ENCODE data around the gene OTOP2. TPM values are rescaled to one million over a fixed set of nuclear protein-coding genes. Genes with fewer than 3 reads are reported as not detected.

Gene OTOP2
- total RNA-seq, 6 experiments from 2014 or later, result not detected

DNA sequence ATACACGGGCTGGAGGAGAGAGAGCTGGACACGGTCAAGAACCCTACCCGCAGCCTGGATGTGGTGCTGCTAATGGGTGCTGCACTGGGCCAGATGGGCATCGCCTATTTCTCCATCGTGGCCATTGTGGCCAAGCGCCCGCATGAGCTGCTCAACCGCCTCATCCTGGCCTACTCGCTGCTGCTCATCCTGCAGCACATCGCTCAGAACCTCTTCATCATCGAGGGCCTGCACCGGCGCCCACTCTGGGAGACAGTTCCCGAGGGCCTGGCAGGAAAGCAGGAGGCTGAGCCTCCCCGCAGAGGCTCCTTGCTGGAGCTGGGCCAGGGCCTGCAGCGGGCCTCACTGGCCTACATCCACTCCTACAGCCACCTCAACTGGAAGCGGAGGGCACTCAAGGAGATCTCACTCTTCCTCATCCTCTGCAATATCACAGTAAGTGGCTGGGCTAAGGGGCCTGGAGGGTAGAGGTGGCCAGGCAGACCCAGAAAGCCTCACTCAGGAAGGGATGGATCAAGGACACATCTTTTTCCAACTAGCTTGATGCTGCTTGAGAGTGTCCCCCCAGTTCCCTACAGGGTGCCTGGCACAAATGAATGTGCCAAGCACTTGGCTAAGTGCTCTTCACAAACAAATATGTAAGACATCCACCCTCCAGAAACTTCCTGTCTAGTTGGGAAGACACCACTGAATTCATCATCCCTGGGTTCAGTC is 23.1 kb downstream of the OTOP2 start:
- H3K4me3 Mint-ChIP-seq, result no peak overlapping the region
- no peak for DNase-seq
- TF ChIP-seq, protein P1, sequence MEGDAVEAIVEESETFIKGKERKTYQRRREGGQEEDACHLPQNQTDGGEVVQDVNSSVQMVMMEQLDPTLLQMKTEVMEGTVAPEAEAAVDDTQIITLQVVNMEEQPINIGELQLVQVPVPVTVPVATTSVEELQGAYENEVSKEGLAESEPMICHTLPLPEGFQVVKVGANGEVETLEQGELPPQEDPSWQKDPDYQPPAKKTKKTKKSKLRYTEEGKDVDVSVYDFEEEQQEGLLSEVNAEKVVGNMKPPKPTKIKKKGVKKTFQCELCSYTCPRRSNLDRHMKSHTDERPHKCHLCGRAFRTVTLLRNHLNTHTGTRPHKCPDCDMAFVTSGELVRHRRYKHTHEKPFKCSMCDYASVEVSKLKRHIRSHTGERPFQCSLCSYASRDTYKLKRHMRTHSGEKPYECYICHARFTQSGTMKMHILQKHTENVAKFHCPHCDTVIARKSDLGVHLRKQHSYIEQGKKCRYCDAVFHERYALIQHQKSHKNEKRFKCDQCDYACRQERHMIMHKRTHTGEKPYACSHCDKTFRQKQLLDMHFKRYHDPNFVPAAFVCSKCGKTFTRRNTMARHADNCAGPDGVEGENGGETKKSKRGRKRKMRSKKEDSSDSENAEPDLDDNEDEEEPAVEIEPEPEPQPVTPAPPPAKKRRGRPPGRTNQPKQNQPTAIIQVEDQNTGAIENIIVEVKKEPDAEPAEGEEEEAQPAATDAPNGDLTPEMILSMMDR (IDR thresholded peaks at IDR 0.05), result no peak

DNA sequence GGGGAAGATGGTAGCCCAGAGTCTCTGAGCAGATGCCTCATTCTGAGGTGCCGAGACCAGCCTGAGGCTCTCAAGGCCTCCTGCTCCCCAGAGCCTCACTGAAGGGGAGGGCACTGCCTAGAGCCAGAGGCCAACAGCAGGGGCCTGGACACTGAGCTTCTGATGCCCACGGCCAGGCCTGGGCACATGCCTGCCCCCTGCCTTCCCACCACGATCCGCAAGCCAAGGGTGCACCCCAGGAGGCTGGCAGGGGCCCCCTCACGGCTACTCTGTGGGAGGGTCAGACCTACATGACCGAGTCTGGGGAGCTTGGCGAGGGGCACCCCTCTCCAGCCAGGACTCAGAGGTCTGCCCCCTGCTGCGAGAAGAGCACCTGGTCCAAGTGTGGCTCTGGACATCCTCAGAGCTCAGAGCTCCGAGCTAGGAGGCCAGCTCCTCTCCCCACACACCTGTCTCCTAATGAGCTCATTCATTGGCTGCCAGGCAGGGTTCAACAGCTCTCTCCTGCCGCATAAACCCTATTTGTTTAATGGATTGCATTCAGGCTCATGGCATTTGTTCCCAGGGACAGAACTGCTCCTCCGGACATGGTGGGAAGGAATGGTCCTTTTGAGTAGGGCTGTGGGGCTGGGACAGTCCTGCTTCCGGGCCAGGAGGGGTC is 25.5 kb downstream of the OTOP2 start:
- Mint-ChIP-seq H3K27me3 (ENCODE audit: insufficient read depth) (peaks cover 27% of the 10 kb centered on the region), H3K4me3 (no peak overlapping the region), H3K36me3 (ENCODE audit: low read depth) (no peaks in the 10 kb centered on the region), H3K4me1 (ENCODE audit: low read depth) (no peaks in the 10 kb centered on the region), H3K9me3 (no peaks in the 10 kb centered on the region), H3K27ac (no peak overlapping the region)
- TF ChIP-seq, protein P1 (IDR thresholded peaks at IDR 0.05), result no peak
- DNase-seq, result no peak

More for the DNA sequence above, 23.1 kb downstream of the OTOP2 start:
- Mint-ChIP-seq H3K4me1 (ENCODE audit: low read depth) (no peaks in the 10 kb centered on the region), H3K9me3 (no peaks in the 10 kb centered on the region), H3K27me3 (ENCODE audit: insufficient read depth) (peaks cover 41% of the 10 kb centered on the region), H3K27ac (no peak overlapping the region), H3K36me3 (ENCODE audit: low read depth) (no peaks in the 10 kb centered on the region)

DNA sequence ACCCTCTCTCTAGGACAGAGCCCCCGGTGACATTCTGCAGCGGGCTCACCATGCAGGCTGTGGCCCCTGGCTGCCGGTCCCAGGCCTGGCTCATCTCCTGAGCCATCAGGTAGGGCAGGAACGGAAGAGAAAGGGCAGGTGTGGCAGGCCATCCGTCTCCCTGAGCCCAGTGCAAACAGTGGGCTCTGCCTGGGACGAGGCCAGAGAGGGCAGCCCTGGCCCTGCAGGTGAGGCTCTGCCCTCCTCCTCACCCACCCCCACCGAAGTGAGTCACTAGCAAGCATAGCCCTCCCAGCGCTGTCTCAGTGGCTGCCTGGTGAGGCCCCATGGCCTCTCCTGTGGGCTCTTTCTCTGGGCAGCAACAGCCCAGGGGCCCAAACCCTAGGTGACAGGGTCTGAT is 26.1 kb downstream of the OTOP2 start:
- DNase-seq, result no peak
- TF ChIP-seq, protein P1 (IDR thresholded peaks at IDR 0.05), result no peak
- H3K4me3 Mint-ChIP-seq, result no peak overlapping the region
- no peaks in the 10 kb centered on the region for H3K4me1 Mint-ChIP-seq (ENCODE audit: low read depth)
- H3K27ac Mint-ChIP-seq, result no peak overlapping the region
- H3K27me3 Mint-ChIP-seq (ENCODE audit: insufficient read depth), result peaks cover 27% of the 10 kb centered on the region
- no peaks in the 10 kb centered on the region for H3K36me3 Mint-ChIP-seq (ENCODE audit: low read depth)
- H3K9me3 Mint-ChIP-seq, result no peaks in the 10 kb centered on the region

DNA sequence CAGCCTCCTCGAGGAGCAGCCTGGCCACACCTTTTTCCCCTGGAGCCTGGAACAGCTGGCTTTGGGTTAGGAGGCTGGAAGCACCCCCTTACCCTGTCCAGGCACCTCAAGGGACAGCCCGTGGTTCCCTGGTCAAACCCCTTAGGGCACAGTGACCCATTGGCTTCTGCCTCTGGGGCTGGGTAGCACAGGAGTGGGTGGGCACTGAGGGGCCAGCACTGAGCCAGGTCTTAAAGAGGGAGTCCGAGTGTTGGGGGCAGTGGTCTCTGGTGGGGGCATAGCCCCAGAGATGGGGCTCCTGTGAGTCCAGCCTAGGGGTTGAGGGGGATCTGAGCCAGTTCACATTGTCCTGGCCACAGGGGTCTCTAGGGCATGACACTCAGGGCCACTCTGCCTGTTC is 27.0 kb downstream of the OTOP2 start:
- no peaks in the 10 kb centered on the region for H3K9me3 Mint-ChIP-seq
- peaks cover 33% of the 10 kb centered on the region for H3K27me3 Mint-ChIP-seq (ENCODE audit: insufficient read depth)
- H3K4me1 Mint-ChIP-seq (ENCODE audit: low read depth), result no peaks in the 10 kb centered on the region
- TF ChIP-seq, protein P1 (IDR thresholded peaks at IDR 0.05), result no peak
- no peaks in the 10 kb centered on the region for H3K36me3 Mint-ChIP-seq (ENCODE audit: low read depth)
- no peak overlapping the region for H3K4me3 Mint-ChIP-seq
- DNase-seq, result no peak
- H3K27ac Mint-ChIP-seq, result no peak overlapping the region

DNA sequence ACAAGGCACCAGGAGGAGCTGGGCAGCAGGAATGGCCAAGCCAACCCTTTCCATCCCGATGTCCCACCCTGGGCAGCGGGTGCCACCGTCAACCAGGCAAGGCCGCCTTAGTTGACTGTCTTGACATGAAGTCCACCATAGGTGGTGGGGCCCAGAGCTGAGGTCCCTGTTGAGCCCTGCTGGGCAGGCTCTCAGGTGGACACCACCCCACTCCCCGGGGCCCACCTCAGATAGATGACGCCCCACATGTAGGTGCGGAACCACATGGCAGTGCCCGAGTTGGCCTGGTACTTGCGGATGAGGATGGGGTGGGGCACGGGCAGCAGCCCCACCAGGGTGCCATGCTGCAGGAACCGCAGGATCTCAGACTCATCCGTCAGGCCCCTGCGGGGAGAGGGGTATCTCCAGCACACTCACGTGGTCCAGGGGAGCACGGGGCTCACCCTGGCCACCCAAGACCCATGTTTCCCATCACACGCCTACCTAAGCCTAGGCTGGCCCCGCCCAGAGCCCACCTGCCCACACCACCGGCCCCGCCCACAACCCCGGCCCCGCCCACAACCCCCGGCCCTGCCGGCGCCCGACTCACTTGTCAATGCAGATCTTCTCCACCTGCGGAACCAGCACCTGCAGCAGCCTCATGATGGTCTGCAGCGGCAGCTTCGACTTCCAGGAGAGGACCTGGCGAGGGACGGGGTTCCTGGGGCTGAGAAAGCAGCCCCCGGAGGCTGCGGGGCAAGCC is 27.8 kb downstream of the OTOP2 start:
- Mint-ChIP-seq H3K9me3 (no peaks in the 10 kb centered on the region), H3K27me3 (ENCODE audit: insufficient read depth) (peaks cover 33% of the 10 kb centered on the region), H3K36me3 (ENCODE audit: low read depth) (no peaks in the 10 kb centered on the region), H3K4me1 (ENCODE audit: low read depth) (no peaks in the 10 kb centered on the region), H3K27ac (no peak overlapping the region), H3K4me3 (no peak overlapping the region)
- TF ChIP-seq, protein P1 (IDR thresholded peaks at IDR 0.05), result no peak
- DNase-seq, result no peak
